KMS-11 (cell line): Measurements from ENCODE around the gene TAF11L14.

Source experiments
- H2AFZ ChIP-seq: fragments of 200-600 bp; sonication (generic); 2 replicates; pipeline ENCODE4 v1.6.1; 2016; ENCODE audit warnings: antibody characterized with exemption, mixed run types, low read depth
- H3K27ac ChIP-seq: fragments of 200-600 bp; sonication (generic); 2 replicates; pipeline ENCODE4 v1.6.1; 2016; ENCODE audit warnings: mild to moderate bottlenecking, mixed run types
- H3K27me3 ChIP-seq: fragments of 200-600 bp; sonication (generic); 2 replicates; pipeline ENCODE4 v1.6.1; 2017; ENCODE audit warnings: mild to moderate bottlenecking, low read depth, mixed run types, moderate library complexity; ENCODE audit not compliant: insufficient read depth
- H3K36me3 ChIP-seq: fragments of 200-600 bp; sonication (generic); 2 replicates; pipeline ENCODE4 v1.6.1; 2017; ENCODE audit warnings: mild to moderate bottlenecking, mixed run types; ENCODE audit not compliant: insufficient read depth
- H3K4me1 ChIP-seq: fragments of 200-600 bp; sonication (generic); 2 replicates; pipeline ENCODE4 v1.6.1; 2016; ENCODE audit warnings: mild to moderate bottlenecking, low read depth, mixed run types; ENCODE audit not compliant: poor library complexity, severe bottlenecking
- H3K4me2 ChIP-seq: fragments of 200-600 bp; sonication (generic); 2 replicates; pipeline ENCODE4 v1.7.0; 2016; ENCODE audit warnings: mild to moderate bottlenecking, mixed run types
- H3K4me3 ChIP-seq: fragments of 200-600 bp; sonication (generic); IDR thresholded peaks from 2 replicates; pipeline ENCODE4 v1.6.1; 2017; ENCODE audit warnings: low read depth, low read length, mixed read lengths; ENCODE audit not compliant: insufficient read depth
- H3K79me2 ChIP-seq: fragments of 200-600 bp; sonication (generic); 2 replicates; pipeline ENCODE4 v1.6.1; 2016; ENCODE audit warnings: low read depth, mixed run types; ENCODE audit not compliant: insufficient read depth
- H3K9ac ChIP-seq: fragments of 200-600 bp; sonication (generic); 2 replicates; pipeline ENCODE4 v1.6.1; 2016; ENCODE audit warnings: mild to moderate bottlenecking, mixed run types
- H4K20me1 ChIP-seq: fragments of 200-600 bp; sonication (generic); 2 replicates; pipeline ENCODE4 v1.6.1; 2016; ENCODE audit warnings: mild to moderate bottlenecking, mixed run types; ENCODE audit not compliant: insufficient read depth
- CTCF ChIP-seq: fragments of 200-600 bp; sonication (generic); conservative IDR thresholded peaks from 2 replicates; pipeline ENCODE4 v1.6.1; 2017; ENCODE audit warnings: low read depth, mild to moderate bottlenecking, antibody characterized with exemption, low read length, moderate library complexity, mixed read lengths

Gene TAF11L14

GRCh38 chr5:17670353-17670752, 36.1 kb downstream of the TAF11L14 start:
- H3K9ac ChIP-seq: no peak overlapping the region
- H3K36me3 ChIP-seq: no peaks in the 10 kb centered on the region

GRCh38 chr5:17678751-17679324, 44.6 kb downstream of the TAF11L14 start:
- no peak overlapping the region for H3K4me3 ChIP-seq
- H2AFZ ChIP-seq: no peak overlapping the region
- no peaks in the 10 kb centered on the region for H3K27me3 ChIP-seq
- no peaks in the 10 kb centered on the region for H3K79me2 ChIP-seq
- no peak for TF ChIP-seq CTCF
- H3K4me1 ChIP-seq: no peaks in the 10 kb centered on the region
- no peak overlapping the region for H3K4me2 ChIP-seq
- no peak overlapping the region for H3K27ac ChIP-seq
- H4K20me1 ChIP-seq: no peaks in the 10 kb centered on the region
- H3K9ac ChIP-seq: no peak overlapping the region
- no peaks in the 10 kb centered on the region for H3K36me3 ChIP-seq

More at GRCh38 chr5:17670353-17670752, 36.1 kb downstream of the TAF11L14 start:
- Histone ChIP-seq H3K27ac (no peak overlapping the region), H3K4me3 (no peak overlapping the region), H3K79me2 (no peaks in the 10 kb centered on the region), H2AFZ (no peak overlapping the region), H4K20me1 (no peaks in the 10 kb centered on the region), H3K4me1 (no peaks in the 10 kb centered on the region), H3K4me2 (no peak overlapping the region), H3K27me3 (no peaks in the 10 kb centered on the region)
- TF ChIP-seq CTCF: no peak

GRCh38 chr5:17679597-17680203, 45.4 kb downstream of the TAF11L14 start:
- Histone ChIP-seq H3K4me2 (no peak overlapping the region), H2AFZ (no peak overlapping the region), H3K4me1 (no peaks in the 10 kb centered on the region), H3K27ac (no peak overlapping the region), H3K4me3 (no peak overlapping the region), H3K79me2 (no peaks in the 10 kb centered on the region), H4K20me1 (no peaks in the 10 kb centered on the region), H3K27me3 (no peaks in the 10 kb centered on the region), H3K36me3 (no peaks in the 10 kb centered on the region), H3K9ac (no peak overlapping the region)
- TF ChIP-seq CTCF: no peak

GRCh38 chr5:17680737-17681136, 46.5 kb downstream of the TAF11L14 start:
- no peaks in the 10 kb centered on the region for H4K20me1 ChIP-seq
- TF ChIP-seq CTCF: no peak
- no peak overlapping the region for H3K27ac ChIP-seq
- no peaks in the 10 kb centered on the region for H3K36me3 ChIP-seq
- no peak overlapping the region for H3K4me2 ChIP-seq
- no peaks in the 10 kb centered on the region for H3K4me1 ChIP-seq
- H2AFZ ChIP-seq: no peak overlapping the region
- no peak overlapping the region for H3K9ac ChIP-seq
- H3K4me3 ChIP-seq: no peak overlapping the region
- no peaks in the 10 kb centered on the region for H3K27me3 ChIP-seq
- no peaks in the 10 kb centered on the region for H3K79me2 ChIP-seq
